ENCODE results near the gene PNPLA7. TPM values are rescaled to one million over a fixed set of nuclear protein-coding genes. Genes with fewer than 3 reads are reported as not detected.

The PNPLA7 gene
- total RNA-seq, 1 experiment from 2014 or later = 1.8 TPM

DNA sequence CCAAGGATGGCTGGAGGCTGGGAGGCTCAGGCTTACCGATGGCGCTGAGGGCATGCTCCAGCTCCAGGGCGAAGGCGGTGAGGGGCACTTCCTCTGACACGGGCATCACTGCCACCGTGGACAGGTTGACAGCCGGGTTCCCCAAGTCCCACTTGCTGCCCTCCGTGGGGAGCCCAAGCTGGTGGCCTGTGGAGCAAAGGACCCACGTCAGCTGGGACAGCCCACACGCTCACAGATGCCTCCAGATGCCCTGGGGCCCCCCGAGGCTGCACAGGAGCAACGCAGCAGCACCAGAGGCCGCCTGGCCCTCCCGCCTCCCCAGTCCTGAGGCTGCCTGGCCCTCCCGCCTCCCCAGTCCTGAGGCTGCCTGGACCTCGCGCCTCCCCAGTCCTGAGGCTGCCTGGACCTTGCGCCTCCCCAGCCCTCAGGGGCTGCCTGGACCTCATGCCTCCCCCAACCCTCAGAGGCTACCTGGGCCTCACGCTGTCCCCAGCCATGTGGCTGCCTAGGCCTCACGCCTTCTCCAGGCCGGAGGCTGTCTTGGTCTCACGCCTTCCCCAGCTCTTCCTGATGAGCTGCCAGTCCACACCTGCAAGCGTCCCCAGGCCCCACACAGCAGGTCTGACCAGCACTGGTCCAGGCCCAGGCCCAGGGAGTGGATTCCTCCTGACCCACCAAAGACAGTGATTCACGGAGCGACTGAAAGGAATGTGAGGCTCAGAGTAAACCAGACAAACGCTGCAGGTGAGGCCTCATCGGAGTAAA is 65.5 kb downstream of the PNPLA7 start (continued):
- no peak for TF ChIP-seq POLR2AphosphoS5 (IDR thresholded peaks at IDR 0.05; ENCODE audit: low read depth, low read length)
- TF ChIP-seq ZNF274 (IDR thresholded peaks at IDR 0.05; ENCODE audit: low read depth, low read length) = no peak
- no peak for TF ChIP-seq EZH2 (IDR thresholded peaks at IDR 0.05)
- TF ChIP-seq RAD21 (IDR thresholded peaks at IDR 0.05; ENCODE audit: low read depth) = no peak

DNA sequence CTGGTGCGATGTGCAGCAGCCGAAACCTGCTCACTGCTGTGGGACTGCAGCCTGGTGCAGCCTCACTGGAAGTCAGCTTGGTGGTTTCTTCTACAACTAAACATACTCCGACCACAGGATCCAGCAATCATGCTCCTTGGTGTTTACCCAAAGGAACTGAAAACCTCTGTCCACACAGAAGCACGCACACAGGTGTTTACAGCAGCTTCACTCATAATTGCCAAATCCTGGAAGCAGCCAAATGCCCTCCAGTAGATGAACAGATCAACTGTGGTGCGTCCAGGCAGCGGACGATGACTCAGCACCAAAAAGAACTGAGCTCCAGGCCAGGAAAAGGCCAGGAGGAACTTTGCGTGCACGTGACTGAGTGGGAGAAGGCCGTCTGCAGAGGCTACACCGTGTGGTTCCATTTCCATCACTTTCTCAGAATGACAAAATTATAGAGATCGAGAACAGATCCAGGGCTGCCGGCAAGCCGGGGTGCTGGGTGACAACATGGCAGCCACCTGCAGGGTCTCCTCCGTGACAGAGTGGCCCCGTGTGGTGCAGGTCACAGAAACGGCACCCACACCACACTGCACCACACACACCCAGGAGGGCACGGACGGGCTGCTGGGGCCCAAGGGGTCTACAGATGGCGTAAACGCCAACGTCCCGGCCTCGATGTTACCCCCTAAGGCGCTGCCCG is 68.0 kb downstream of the PNPLA7 start:
- Histone ChIP-seq H3K4me2 (ENCODE audit: low read length) (no peak overlapping the region), H3K27me3 (ENCODE audit: insufficient read depth, low read length) (no peaks in the 10 kb centered on the region), H3K4me1 (ENCODE audit: control insufficient read depth in 1 of 2, insufficient read depth in 2 of 2, low read length in 2 of 2) (peaks cover 0 to 6% of the 10 kb centered on the region in 2 experiments; a peak in 1 of 4 replicates), H3K9me2 (ENCODE audit: insufficient read depth) (no peaks in the 10 kb centered on the region), H2AFZ (ENCODE audit: low read depth, low read length, poor library complexity, severe bottlenecking) (no peak overlapping the region), H3K27ac (ENCODE audit: low read depth, low read length) (no peak overlapping the region), H3K9ac (ENCODE audit: low read length) (no peak overlapping the region), H3K36me3 (ENCODE audit: control insufficient read depth in 1 of 2, insufficient read depth in 2 of 2, low read length in 2 of 2) (no peaks in the 10 kb centered on the region), H3K79me2 (ENCODE audit: insufficient read depth, low read length) (no peaks in the 10 kb centered on the region), H4K20me1 (ENCODE audit: insufficient read depth) (no peaks in the 10 kb centered on the region), H3K4me3 (replicated peaks in 1 of 2; ENCODE audit: low read depth in 1 of 2, low read length in 2 of 2) (no peak overlapping the region), H3K9me3 (ENCODE audit: control insufficient read depth in 1 of 2, insufficient read depth in 1 of 2, low read depth in 1 of 2, low read length in 2 of 2) (no peaks in the 10 kb centered on the region)
- no peak for DNase-seq (ENCODE audit: low read depth, low spot score)
- RAD21 ChIA-PET (ENCODE audit: low non-redundant PET in 1 of 2, low total read pairs in 2 of 2, uncharacterized antibody in 2 of 2, unreplicated experiment in 2 of 2) = no interaction called here
- intact Hi-C loops (cut with micrococcal nuclease) = no loop called here
- TF ChIP-seq ZFX (IDR thresholded peaks at IDR 0.05) (no peak), YY1 (IDR thresholded peaks at IDR 0.05; ENCODE audit: extremely low read depth, insufficient replicate concordance, low read depth, low read length) (no peak), CTCF (IDR thresholded peaks at IDR 0.05 in 2 of 3, conservative IDR thresholded peaks at IDR 0.05 in 1 of 3; ENCODE audit: borderline replicate concordance in 1 of 3, insufficient read depth in 1 of 3, low read depth in 2 of 3, low read length in 2 of 3) (no peak), ZNF274 (IDR thresholded peaks at IDR 0.05; ENCODE audit: low read depth, low read length) (no peak), SIN3A (IDR thresholded peaks at IDR 0.05; ENCODE audit: low read depth) (no peak), JUND (IDR thresholded peaks at IDR 0.05) (no peak), EZH2 (IDR thresholded peaks at IDR 0.05) (no peak), FOSL1 (IDR thresholded peaks at IDR 0.05; ENCODE audit: low read depth) (no peak), EGR1 (IDR thresholded peaks at IDR 0.05; ENCODE audit: low read depth) (no peak), ZBTB33 (IDR thresholded peaks at IDR 0.05; ENCODE audit: extremely low read depth, insufficient replicate concordance, low read length) (no peak)
- TF ChIP-seq, protein P1, sequence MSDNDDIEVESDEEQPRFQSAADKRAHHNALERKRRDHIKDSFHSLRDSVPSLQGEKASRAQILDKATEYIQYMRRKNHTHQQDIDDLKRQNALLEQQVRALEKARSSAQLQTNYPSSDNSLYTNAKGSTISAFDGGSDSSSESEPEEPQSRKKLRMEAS (IDR thresholded peaks at IDR 0.05) = no peak
- TF ChIP-seq, protein P2, sequence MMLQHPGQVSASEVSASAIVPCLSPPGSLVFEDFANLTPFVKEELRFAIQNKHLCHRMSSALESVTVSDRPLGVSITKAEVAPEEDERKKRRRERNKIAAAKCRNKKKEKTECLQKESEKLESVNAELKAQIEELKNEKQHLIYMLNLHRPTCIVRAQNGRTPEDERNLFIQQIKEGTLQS (IDR thresholded peaks at IDR 0.05) = no peak
- TF ChIP-seq, protein P3, sequence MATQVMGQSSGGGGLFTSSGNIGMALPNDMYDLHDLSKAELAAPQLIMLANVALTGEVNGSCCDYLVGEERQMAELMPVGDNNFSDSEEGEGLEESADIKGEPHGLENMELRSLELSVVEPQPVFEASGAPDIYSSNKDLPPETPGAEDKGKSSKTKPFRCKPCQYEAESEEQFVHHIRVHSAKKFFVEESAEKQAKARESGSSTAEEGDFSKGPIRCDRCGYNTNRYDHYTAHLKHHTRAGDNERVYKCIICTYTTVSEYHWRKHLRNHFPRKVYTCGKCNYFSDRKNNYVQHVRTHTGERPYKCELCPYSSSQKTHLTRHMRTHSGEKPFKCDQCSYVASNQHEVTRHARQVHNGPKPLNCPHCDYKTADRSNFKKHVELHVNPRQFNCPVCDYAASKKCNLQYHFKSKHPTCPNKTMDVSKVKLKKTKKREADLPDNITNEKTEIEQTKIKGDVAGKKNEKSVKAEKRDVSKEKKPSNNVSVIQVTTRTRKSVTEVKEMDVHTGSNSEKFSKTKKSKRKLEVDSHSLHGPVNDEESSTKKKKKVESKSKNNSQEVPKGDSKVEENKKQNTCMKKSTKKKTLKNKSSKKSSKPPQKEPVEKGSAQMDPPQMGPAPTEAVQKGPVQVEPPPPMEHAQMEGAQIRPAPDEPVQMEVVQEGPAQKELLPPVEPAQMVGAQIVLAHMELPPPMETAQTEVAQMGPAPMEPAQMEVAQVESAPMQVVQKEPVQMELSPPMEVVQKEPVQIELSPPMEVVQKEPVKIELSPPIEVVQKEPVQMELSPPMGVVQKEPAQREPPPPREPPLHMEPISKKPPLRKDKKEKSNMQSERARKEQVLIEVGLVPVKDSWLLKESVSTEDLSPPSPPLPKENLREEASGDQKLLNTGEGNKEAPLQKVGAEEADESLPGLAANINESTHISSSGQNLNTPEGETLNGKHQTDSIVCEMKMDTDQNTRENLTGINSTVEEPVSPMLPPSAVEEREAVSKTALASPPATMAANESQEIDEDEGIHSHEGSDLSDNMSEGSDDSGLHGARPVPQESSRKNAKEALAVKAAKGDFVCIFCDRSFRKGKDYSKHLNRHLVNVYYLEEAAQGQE (IDR thresholded peaks at IDR 0.05; ENCODE audit: low read depth) = no peak
- CTCF ChIA-PET = no interaction called here
- ATAC-seq = no peak
- POLR2A ChIA-PET = no interaction called here
- no TSS peak for BruUV-seq (replicated peaks)
